HCT116 (cell line): ENCODE measurements around the gene MYZAP. TPM values are rescaled to one million over a fixed set of nuclear protein-coding genes. Genes with fewer than 3 reads are reported as not detected.

ENCODE experiments used
- ATAC-seq: fragments of 200-7000 bp; cut with Tn5 transposase; 2 replicates; pipeline ENCODE4 v1.9.1; 2020; ENCODE audit warnings: mild to moderate bottlenecking, moderate library complexity
- BruUV-seq: library from RNA; stranded (reverse); fragments of 400-500 nt; replicated peaks from 2 replicates; lab custom pipeline; 2021; lab: Mats Ljungman, UMichigan
- CTCF ChIA-PET: fragments of 300-600 bp; sonication (Branson Sonifier 250); formaldehyde crosslinking; loops from one replicate; lab custom pipeline; 2021; ENCODE audit warnings: antibody characterized with exemption; lab: Charles Lee
- POLR2A ChIA-PET: fragments of 300-600, 350-600 bp; sonication (Branson Sonifier 250); formaldehyde crosslinking; loops from one replicate; lab custom pipeline; 2021; ENCODE audit warnings: antibody characterized with exemption; lab: Charles Lee
- RAD21 ChIA-PET, 2 experiments: fragments of 300-600 bp; sonication (Branson Sonifier 250); formaldehyde crosslinking; loops; one replicate each; lab custom pipeline; 2023; ENCODE audit warnings: low total read pairs in 2 of 2; ENCODE audit not compliant: uncharacterized antibody in 2 of 2, unreplicated experiment in 2 of 2, low non-redundant PET in 1 of 2; lab: Charles Lee
- DNase-seq: peaks from one replicate; pipeline ENCODE4 v3.0.0-alpha.2; 2010; ENCODE audit warnings: low read depth, low spot score
- H2AFZ ChIP-seq: fragments of 200-600 bp; shearing (Covaris generic), sonication (generic); 2 replicates; pipeline ENCODE4 v1.6.1; 2017; ENCODE audit warnings: low read depth, mixed run types, mixed read lengths, antibody characterized with exemption, low read length; ENCODE audit not compliant: poor library complexity, severe bottlenecking
- H3K27ac ChIP-seq: 2 replicates; pipeline ENCODE4 v1.5.1; 2012; ENCODE audit warnings: low read depth, low read length
- H3K27me3 ChIP-seq: fragments of 200-600 bp; sonication (generic); 2 replicates; pipeline ENCODE4 v1.6.1; 2016; ENCODE audit warnings: mixed run types, low read length, mixed read lengths; ENCODE audit not compliant: insufficient read depth
- H3K36me3 ChIP-seq, 2 experiments: fragments of 200-500 bp in 1 of 2; fragments of 200-600 bp in 1 of 2; sonication (Bioruptor generic) in 1 of 2; sonication (generic) in 1 of 2; 2 replicates each; pipeline versions ENCODE4 v1.5.1 to v1.6.1; 2014 to 2016; ENCODE audit warnings: low read length in 2 of 2, inconsistent platforms in 1 of 2, mixed read lengths in 1 of 2, mixed run types in 1 of 2; ENCODE audit not compliant: insufficient read depth in 2 of 2, control insufficient read depth in 1 of 2
- H3K4me1 ChIP-seq, 2 experiments: fragments of 200-600 bp in 1 of 2; sonication (generic) in 1 of 2; 2 replicates each; pipeline versions ENCODE4 v1.5.1 to v1.6.1; 2012 to 2017; ENCODE audit warnings: low read length in 2 of 2, inconsistent platforms in 1 of 2, mild to moderate bottlenecking in 1 of 2, mixed read lengths in 1 of 2, mixed run types in 1 of 2, moderate library complexity in 1 of 2; ENCODE audit not compliant: insufficient read depth in 2 of 2, control insufficient read depth in 1 of 2
- H3K4me2 ChIP-seq: fragments of 200-600 bp; sonication (generic); 2 replicates; pipeline ENCODE4 v1.6.1; 2017; ENCODE audit warnings: mixed run types, low read length, mixed read lengths
- H3K4me3 ChIP-seq, 2 experiments: fragments of 200-600 bp in 1 of 2; sonication (generic) in 1 of 2; replicated peaks in 1 of 2; 2 replicates each; pipeline ENCODE4 v1.5.1; 2011 to 2016; ENCODE audit warnings: low read length in 2 of 2, control low read depth in 1 of 2, low read depth in 1 of 2, mild to moderate bottlenecking in 1 of 2, mixed read lengths in 1 of 2, mixed run types in 1 of 2
- H3K79me2 ChIP-seq: fragments of 200-600 bp; sonication (generic); 2 replicates; pipeline ENCODE4 v1.6.1; 2017; ENCODE audit warnings: mild to moderate bottlenecking, mixed run types, low read length, moderate library complexity, mixed read lengths; ENCODE audit not compliant: insufficient read depth
- H3K9ac ChIP-seq: fragments of 200-600 bp; sonication (generic); 2 replicates; pipeline ENCODE4 v1.6.1; 2016; ENCODE audit warnings: low read length, mixed read lengths
- H3K9me2 ChIP-seq: fragments of 200-600 bp; sonication (generic), shearing (Covaris generic); 2 replicates; pipeline ENCODE4 v1.6.1; 2017; ENCODE audit warnings: mixed run types, mild to moderate bottlenecking, moderate library complexity; ENCODE audit not compliant: insufficient read depth
- H3K9me3 ChIP-seq, 2 experiments: fragments of 200-500 bp in 1 of 2; fragments of 200-600 bp in 1 of 2; sonication (Bioruptor generic) in 1 of 2; sonication (generic) in 1 of 2; 2 replicates each; pipeline ENCODE4 v1.6.1; 2014 to 2017; ENCODE audit warnings: low read length in 2 of 2, mixed read lengths in 2 of 2, inconsistent platforms in 1 of 2, low read depth in 1 of 2, mild to moderate bottlenecking in 1 of 2, mixed run types in 1 of 2, moderate library complexity in 1 of 2; ENCODE audit not compliant: control insufficient read depth in 1 of 2, insufficient read depth in 1 of 2
- H4K20me1 ChIP-seq: fragments of 200-600 bp; sonication (generic), shearing (Covaris generic); 2 replicates; pipeline ENCODE4 v1.6.1; 2017; ENCODE audit warnings: mixed run types, mild to moderate bottlenecking, moderate library complexity; ENCODE audit not compliant: insufficient read depth
- CBX3 ChIP-seq: IDR thresholded peaks from 2 replicates; pipeline ENCODE4 v1.6.1; 2012; ENCODE audit warnings: low read depth
- EGR1 ChIP-seq: IDR thresholded peaks from 2 replicates; pipeline ENCODE4 v1.6.1; 2012; ENCODE audit warnings: low read depth
- ELF1 ChIP-seq: IDR thresholded peaks from 2 replicates; pipeline ENCODE4 v1.6.1; 2012; ENCODE audit warnings: low read depth, borderline replicate concordance
- EZH2 ChIP-seq: fragments of 200-600 bp; sonication (generic); IDR thresholded peaks from 2 replicates; pipeline ENCODE4 v1.6.1; 2017; ENCODE audit warnings: antibody characterized with exemption, mixed run types
- MAX ChIP-seq: IDR thresholded peaks from 2 replicates; pipeline ENCODE4 v1.6.1; 2012
- REST ChIP-seq: IDR thresholded peaks from 2 replicates; pipeline ENCODE4 v1.6.1; 2012; ENCODE audit warnings: low read depth
- SIN3A ChIP-seq: IDR thresholded peaks from 2 replicates; pipeline ENCODE4 v1.6.1; 2012; ENCODE audit warnings: low read depth
- SP1 ChIP-seq: IDR thresholded peaks from 2 replicates; pipeline ENCODE4 v1.6.1; 2012; ENCODE audit warnings: low read depth
- SRF ChIP-seq: IDR thresholded peaks from 2 replicates; pipeline ENCODE4 v1.6.1; 2012; ENCODE audit warnings: low read depth
- TCF7L2 ChIP-seq: IDR thresholded peaks from 2 replicates; pipeline ENCODE4 v1.7.0; 2011; ENCODE audit warnings: borderline replicate concordance, inconsistent platforms; ENCODE audit not compliant: insufficient read depth, insufficient read length; ENCODE audit errors: extremely low read depth
- YY1 ChIP-seq: IDR thresholded peaks from 2 replicates; pipeline ENCODE4 v1.6.1; 2011; ENCODE audit warnings: low read length, low read depth, moderate library complexity, mild to moderate bottlenecking; ENCODE audit not compliant: insufficient replicate concordance; ENCODE audit errors: extremely low read depth
- ZFX ChIP-seq: fragments of 450-650 bp; IDR thresholded peaks from 2 replicates; pipeline ENCODE4 v1.6.1; 2017
- ZNF274 ChIP-seq: fragments of 200-500 bp; sonication (Bioruptor generic); IDR thresholded peaks from 2 replicates; pipeline ENCODE4 v1.6.1; 2014; ENCODE audit warnings: mild to moderate bottlenecking, low read depth, low read length, inconsistent platforms
- intact Hi-C: fragments of 100-400 bp; cut with micrococcal nuclease; formaldehyde crosslinking; loops from 2 replicates; pipeline ENCODE4 v1.10.0; 2022
- total RNA-seq: library from RNA; stranded (reverse); gene quantifications from one replicate; pipeline ENCODE4 v1.2.1, GENCODE V29; 2021; ENCODE audit not compliant: unreplicated experiment

MYZAP gene
- total RNA-seq, 1 experiment from 2014 or later = 5.8 TPM

GRCh38 chr15:57572468-57572867 lies 19.2 kb upstream of the MYZAP start:
- intact Hi-C loops = no loop called here
- no peak overlapping the region for H2AFZ ChIP-seq
- ATAC-seq (no peak), DNase-seq (no peak)
- H3K79me2 ChIP-seq = no peaks in the 10 kb centered on the region
- no peaks in the 10 kb centered on the region for H3K9me2 ChIP-seq
- no peak overlapping the region for H3K4me3 ChIP-seq
- no TSS peak for BruUV-seq
- no peaks in the 10 kb centered on the region for H3K36me3 ChIP-seq
- H3K4me1 ChIP-seq = peaks cover 0 to 16% of the 10 kb centered on the region in 2 experiments; a peak in 2 of 4 replicates
- no peak overlapping the region for H3K27ac ChIP-seq
- H3K27me3 ChIP-seq = no peaks in the 10 kb centered on the region
- no peak overlapping the region for H3K9ac ChIP-seq
- CTCF ChIA-PET = interaction anchor here (2.1 kb wide), 1 partner anchor 498 kb away, joined by 6 read pairs; no protein-coding TSS in a partner anchor
- no peaks in the 10 kb centered on the region for H4K20me1 ChIP-seq
- H3K4me2 ChIP-seq = no peak overlapping the region
- POLR2A ChIA-PET = no interaction called here
- TF ChIP-seq ZFX = no peak
- TF ChIP-seq REST = no peak
- TF ChIP-seq EZH2 = no peak
- TF ChIP-seq SRF = no peak
- H3K9me3 ChIP-seq = no peaks in the 10 kb centered on the region
- RAD21 ChIA-PET = no interaction called here

GRCh38 chr15:57573151-57573550 lies 18.6 kb upstream of the MYZAP start:
- H3K27ac ChIP-seq = no peak overlapping the region
- H3K9me3 ChIP-seq = no peaks in the 10 kb centered on the region
- ChIA-PET POLR2A (no interaction called here), RAD21 (no interaction called here), CTCF (no interaction called here)
- intact Hi-C loops = no loop called here
- no peaks in the 10 kb centered on the region for H3K9me2 ChIP-seq
- BruUV-seq = no TSS peak
- DNase-seq (no peak), ATAC-seq (no peak)
- no peak overlapping the region for H3K4me2 ChIP-seq
- H2AFZ ChIP-seq = no peak overlapping the region
- no peak overlapping the region for H3K9ac ChIP-seq
- no peaks in the 10 kb centered on the region for H3K79me2 ChIP-seq
- H4K20me1 ChIP-seq = no peaks in the 10 kb centered on the region
- no peaks in the 10 kb centered on the region for H3K36me3 ChIP-seq
- no peaks in the 10 kb centered on the region for H3K27me3 ChIP-seq
- H3K4me1 ChIP-seq = peaks cover 0 to 16% of the 10 kb centered on the region in 2 experiments; a peak in 2 of 4 replicates
- no peak overlapping the region for H3K4me3 ChIP-seq
- no peak for TF ChIP-seq SP1
- no peak for TF ChIP-seq MAX
- TF ChIP-seq TCF7L2 = no peak
- no peak for TF ChIP-seq ELF1
- no peak for TF ChIP-seq CBX3
- no peak for TF ChIP-seq YY1
- TF ChIP-seq EGR1 = no peak
- no peak for TF ChIP-seq SIN3A
- TF ChIP-seq REST = no peak
- no peak for TF ChIP-seq ZNF274
